AG08395 (cell line): ENCODE data around the gene EVC2.

Source experiments
- DNase-seq: peaks from one replicate; pipeline ENCODE4 v3.0.0; 2012; ENCODE audit warnings: mixed read lengths, low spot score

EVC2 gene, protein sequence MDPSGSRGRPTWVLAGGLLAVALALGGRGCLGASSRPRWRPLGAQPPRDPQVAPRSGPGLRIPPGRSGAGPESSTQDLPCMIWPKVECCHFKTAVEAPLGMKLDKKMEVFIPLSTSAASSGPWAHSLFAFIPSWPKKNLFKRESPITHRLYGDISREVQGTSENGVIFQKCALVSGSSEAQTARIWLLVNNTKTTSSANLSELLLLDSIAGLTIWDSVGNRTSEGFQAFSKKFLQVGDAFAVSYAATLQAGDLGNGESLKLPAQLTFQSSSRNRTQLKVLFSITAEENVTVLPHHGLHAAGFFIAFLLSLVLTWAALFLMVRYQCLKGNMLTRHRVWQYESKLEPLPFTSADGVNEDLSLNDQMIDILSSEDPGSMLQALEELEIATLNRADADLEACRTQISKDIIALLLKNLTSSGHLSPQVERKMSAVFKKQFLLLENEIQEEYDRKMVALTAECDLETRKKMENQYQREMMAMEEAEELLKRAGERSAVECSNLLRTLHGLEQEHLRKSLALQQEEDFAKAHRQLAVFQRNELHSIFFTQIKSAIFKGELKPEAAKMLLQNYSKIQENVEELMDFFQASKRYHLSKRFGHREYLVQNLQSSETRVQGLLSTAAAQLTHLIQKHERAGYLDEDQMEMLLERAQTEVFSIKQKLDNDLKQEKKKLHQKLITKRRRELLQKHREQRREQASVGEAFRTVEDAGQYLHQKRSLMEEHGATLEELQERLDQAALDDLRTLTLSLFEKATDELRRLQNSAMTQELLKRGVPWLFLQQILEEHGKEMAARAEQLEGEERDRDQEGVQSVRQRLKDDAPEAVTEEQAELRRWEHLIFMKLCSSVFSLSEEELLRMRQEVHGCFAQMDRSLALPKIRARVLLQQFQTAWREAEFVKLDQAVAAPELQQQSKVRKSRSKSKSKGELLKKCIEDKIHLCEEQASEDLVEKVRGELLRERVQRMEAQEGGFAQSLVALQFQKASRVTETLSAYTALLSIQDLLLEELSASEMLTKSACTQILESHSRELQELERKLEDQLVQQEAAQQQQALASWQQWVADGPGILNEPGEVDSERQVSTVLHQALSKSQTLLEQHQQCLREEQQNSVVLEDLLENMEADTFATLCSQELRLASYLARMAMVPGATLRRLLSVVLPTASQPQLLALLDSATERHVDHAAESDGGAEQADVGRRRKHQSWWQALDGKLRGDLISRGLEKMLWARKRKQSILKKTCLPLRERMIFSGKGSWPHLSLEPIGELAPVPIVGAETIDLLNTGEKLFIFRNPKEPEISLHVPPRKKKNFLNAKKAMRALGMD

DNA sequence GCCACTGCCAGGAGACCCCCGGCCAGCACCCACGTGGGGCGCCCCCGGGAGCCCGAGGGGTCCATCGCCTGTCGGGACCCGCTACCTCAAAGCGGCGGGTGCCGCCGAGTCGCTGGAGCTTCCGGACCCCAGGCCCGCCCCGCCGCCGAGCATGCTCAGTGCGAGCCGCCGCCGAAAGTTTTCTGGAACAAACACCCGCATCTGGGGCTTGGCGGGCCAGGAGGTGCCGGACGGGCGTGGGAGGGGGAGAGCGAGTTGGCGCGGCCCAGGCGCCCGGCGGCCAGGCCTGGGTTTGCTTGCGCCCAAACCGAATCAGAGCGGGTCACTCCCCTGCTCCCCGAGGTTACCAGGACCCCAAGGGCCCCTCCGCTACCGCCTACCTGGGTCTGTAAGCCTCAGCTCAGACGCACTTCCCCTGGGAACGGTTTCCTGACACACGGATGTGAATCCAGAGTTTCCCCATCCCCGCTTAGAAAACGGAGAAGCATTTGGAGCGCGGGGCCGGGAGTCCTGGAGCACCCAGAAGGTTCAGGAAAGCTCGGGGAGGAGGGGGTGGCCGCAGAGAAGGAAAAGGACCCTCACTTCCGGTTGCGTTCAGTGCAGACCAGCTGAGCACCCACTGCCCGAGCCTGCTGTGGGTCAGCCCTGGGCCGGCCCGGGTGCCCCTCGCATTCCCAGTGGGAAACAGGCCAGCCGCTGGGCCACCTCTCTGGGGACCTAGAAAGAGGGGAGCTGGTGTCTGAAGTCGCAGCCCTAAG lies at the start of gene EVC2:
TSS of gene EVC2 (minus strand) at position 111 of the 758 bp plus-strand sequence. CDS start at position 65, 46 bp downstream.
- peak; percentile 78 for DNase-seq

DNA sequence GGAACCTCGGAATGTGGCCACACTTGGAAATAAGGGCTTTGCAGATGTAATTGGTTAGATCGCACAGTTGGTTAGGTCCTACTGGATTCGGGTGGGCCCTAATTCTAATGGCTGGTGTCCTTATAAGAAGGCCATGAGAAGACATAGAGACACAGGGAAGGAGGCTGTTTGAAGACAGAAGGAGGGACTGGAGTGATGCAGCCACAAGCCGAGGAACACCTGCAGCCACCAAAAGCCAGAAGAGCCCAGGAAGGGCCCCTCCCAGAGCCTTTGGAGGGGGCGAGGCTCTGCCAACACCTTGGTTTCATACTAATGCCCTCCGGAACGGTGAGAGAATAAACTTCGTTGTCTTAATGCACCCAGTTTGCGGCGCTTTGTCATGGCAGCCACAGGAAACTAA lies 49.6 kb upstream of the EVC2 start:
- no peak for DNase-seq

DNA sequence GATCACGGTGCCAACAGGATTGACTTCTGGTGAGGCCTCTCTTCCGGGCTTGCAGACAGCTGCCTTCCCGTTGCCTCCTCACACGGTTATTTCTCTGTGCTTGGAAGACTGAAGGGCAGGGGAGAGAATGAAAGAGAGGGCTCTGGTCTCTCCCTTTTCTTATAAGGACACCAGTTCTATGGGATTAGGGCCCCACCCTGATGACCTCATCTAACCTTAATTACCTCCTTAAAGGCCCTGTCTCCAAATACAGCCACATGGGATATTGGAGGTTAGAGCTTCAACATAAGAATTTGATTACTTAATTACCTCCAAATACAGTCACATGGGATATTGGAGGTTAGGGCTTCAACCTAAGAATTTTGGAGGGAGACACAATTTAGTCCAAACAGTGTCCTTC lies 49.2 kb upstream of the EVC2 start:
- no peak for DNase-seq

DNA sequence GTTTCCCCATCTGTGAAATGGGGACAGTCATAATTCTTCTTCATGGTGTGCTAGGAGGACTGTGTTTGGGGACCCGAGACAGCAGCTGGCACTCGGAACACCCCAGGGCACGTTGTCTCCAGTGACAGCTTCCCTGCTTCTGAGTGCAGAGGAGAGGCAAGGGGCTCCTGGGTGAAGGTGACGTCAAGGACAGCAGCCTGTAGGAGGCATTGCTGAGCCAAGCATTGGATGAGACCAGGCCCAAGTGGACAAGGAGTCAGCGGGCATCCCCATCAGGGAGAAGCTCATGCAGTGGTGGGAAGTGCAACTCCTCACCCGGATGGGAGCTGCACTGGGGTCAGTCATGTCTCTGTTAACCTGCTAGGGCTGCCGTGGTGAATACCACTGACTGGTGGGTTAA lies 48.7 kb upstream of the EVC2 start:
- no peak for DNase-seq

DNA sequence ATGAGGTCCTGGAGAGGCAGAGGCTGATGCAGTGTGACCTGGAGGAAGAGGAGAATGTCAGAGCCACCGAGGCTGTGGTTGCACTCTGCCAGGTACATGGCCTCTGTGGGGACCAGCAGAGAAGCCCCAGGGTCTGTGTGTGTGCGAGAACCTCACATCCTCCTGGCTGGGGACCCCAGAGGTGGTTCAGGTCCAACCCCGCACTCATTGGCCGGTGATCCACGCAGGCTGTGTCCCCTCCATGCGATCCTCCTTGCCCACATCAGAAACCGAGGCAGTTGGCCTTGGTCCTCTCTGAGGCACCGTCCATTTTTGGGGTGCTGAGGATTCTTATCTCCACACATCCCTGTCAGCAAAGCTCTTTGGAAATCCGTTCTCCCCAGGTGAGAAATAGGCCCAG lies 47.9 kb upstream of the EVC2 start:
- DNase-seq = no peak

DNA sequence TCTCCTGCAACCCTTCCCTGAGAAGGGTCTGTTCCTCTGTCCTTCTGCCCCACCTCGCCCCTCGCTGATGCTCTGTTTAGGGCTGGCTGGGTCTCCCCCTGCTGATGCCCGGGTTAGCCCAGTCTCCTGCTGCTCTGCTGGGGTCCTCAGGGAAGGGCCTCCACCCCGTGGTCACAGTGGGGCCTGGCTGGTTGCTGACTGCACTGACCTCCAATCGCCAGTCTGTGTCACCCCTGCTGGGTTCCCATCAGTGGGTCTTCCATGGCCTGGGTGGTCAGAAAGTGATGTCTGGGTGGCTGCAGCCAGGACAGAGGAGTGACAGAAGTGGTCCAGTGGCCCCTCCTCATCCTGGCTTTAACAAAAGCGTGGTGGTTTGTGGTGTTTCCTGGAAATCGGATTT lies 47.3 kb upstream of the EVC2 start:
- DNase-seq = no peak

DNA sequence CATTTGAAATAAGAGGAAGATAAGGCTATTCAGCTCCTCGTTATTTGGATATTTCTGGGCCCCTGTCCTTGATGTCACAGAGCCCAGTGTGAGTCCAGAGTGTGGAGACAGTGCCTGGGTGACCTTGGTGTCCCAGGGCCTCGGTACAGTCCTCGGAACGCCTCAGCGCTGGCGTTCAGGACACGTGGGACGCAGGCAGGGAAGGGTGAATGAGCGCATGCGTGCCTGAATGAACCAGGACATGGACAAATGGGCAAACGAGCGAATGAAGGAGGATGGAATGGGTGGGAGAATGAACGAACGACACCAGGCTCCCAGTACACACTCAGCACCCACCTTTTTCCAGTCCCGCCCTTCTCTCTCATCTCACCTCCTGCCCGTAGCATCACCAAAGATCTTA lies 46.8 kb upstream of the EVC2 start:
- DNase-seq = no peak

DNA sequence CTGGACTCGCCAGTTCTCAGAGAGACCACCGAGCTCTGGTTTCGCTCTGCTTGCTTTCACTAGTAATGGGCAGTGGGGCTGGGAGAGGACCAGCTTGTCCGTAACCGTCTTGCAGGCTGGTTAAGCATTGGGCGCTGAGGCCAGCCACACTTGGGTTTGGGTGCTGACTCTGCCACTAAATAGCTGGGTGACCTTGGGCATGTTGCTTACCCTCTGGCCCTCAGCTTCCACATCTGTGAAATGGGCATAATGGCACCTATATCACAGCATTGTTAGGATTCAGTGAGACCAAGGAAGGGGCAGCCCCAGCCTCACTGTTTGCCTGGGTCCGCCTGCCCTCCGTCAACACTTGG lies 46.1 kb upstream of the EVC2 start:
- DNase-seq = no peak

DNA sequence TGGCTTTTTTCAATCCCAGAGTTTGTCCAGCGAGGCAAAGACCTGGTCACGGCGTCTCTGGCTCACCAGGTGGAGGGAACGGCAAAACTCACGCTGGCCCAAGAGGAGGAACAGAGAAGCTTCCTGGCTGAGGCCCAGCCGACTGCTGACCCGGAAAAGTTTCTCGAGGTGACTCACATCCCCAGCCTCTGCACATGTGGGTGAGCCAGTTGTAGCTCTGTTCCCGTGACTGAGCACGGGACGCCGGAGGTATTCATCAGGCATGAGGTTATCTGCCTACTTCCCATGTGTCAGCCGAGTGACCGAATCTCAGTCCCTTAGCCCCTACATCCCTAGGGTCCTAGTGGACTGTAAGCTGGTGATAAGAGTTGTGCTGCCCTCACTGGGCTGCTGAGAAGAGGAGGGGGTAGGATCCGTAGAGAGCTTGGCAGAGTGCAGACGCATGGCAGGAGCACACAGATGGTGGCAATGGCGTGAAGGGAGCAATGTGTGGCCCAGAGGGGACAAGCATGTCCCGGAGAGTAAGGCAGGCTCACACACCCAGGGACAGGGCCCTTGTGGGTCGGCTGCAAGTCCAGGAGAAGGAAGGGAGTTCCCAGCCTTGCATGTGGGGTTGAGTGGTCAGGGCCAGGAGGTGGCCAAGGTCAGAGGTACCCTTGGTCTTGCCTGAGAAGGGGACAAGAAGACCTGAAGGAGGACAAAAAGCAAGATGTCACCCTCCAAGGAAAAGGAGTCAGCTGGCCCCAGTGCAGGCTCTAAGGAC lies 45.6 kb upstream of the EVC2 start:
- DNase-seq = peak; percentile 70

DNA sequence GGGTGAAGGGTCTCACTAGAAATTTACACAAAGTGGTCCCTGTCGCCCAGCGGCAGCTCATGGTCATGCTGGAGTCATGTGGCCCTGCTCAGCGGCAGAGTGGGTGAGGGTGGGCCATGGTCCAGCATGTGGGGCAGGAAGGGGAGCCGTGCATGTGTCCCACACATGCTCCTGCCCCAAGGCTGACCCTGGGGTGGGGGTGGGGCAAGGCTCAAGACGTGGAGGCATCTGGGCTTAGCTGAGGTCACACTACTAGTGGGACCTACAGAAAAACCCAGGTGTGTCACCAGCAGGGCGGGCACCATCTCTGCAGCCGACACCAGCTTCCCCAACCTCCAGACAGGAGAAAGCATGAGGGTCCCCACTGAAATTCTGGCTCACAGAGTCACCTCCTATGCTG lies 45.0 kb upstream of the EVC2 start:
- DNase-seq = no peak

DNA sequence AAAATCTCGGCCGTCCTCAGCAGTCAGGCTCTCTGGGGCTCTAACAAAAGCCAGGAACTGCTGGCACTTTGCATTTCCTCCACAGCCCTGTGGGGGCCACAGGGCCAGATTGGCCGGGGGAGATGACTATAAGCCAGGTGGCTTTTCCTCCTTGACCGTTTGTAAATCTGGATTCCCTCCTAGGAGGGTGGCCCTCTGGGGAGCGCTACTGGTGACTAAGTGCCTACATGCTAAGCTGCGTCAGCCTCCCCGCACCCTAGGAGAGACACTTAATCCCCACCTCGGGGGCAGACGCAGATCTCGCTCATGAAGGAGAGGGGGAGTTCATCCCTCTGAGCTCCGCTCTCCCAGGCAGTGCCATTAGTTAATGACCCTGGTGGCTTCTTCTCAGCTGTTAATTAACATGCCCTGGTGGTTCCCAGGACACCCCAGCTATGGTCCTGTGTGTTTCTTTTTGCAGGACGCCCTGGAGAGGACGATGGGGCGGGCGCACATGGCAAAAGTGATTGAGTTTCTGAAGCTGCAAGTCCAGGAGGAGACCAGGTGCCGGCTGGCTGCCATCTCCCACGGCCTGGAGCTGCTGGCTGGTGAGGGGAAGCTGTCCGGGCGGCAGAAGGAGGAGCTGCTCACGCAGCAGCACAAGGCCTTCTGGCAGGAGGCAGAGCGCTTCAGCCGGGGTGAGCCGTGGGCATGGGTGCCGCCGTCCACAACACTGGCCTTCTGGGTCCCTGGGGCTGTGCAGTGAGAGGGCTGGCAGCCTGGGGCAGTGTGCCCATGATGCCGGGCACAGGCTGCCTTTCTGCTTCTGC lies 44.2 kb upstream of the EVC2 start:
- DNase-seq = peak; percentile 21

DNA sequence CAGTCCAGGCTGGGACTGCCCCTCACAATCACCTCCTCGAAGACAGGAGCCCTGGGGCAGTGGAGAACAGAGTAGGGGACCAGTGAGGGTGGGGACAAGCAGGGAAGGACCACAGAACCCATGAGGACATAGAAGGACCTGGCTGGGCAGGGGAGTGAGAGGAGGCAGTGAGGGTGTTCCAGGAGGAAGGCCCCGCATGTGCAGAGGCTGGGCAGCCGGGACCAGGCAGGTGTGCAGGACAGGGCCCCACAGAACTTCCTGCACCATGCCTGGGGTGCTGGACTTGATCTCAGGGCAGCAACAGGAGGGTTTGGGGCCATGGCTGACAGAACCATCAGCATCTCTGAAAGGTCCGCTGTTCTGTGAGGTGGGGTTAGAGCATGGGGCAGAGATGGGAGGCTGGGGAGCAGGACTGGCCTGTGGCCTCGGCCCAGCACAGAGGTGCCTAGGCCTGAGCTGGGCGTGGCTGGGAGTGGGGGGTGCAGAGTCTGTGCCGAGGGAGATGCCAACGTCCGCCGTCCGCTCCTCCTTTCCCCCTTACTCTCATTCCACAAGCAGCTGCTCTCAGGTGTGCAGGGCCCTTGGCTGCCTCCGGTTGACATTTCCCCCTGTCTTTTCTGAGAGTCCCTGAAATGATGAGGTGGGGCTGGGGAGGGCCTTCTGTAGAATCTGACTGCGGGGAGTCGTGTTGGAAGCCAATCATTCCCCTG lies 43.5 kb upstream of the EVC2 start:
- DNase-seq = no peak

DNA sequence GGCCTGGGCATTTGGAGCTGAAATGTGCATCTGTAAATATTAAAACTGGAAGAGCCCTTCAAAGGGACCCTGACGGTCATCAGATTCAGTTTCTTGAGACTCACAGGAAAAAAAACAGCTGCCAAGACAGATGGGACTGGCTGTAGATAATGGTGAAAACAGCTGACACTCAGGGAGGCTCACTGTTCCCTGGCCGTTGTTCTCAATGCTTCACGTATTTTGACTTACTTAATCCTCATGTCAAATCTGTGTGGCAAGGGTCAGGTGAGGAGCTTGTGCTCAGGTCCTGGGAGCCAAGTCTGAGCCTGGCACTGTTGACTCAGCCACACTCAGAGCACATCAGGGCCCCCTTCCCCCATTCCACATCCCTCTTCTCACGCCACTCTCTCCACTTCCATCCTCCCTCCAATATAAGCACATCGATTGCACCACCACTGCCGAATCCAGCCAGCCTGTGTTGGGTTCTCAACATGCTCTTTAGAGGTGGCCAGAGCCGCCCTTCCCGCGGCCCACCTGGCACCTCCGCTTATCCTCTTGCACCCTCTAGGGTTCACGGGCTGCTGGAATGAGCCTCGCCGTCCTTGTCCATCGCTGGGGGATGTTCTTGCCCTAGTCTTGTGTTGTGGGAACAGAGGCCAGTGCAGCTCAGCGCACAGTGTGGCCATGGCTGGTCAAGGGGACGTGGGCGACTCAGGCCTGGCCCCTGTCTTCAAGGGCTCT lies 42.7 kb upstream of the EVC2 start:
- DNase-seq = peak; percentile 81

DNA sequence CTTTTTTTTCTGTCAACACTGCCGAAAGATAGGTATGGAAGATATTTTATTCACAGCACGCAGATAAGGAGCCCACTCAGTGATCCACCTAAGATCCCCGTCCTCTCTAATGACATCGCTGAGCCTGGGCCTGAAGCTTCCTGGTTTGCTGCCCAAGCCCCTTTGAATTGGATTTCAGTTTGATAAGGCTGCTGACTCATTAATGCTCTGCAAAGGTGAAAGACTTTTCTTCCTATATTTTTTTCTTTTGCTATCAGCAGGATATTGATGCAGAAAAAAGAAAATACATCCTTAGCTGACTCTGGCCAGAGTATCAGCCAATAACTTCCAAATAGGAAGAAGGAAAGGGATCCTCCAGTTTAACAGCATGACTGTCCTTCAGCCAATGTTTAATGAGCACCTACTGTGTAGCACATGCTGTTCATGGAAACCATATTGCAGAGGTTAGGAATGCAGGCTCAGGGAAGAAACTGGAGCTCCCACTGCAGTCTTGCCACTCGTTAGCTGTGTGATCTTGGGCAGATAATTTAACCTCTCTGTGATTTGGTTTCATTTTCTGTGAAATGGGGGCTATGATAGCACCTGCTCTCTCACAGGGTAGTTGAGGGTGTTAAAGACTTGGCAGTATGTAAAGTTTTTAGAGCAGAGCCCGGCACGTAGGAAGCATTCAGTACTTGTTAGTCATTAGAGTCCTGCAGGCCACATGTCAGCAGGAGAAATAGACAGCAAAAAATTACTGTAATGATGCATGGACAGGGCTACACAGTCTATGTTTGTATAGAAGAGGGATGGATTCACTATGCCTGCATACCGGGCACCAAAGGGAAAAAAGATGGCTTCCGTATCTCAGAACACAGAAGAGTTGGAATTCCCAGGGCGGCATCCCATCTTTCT lies 41.9 kb upstream of the EVC2 start:
- peak; percentile 67 for DNase-seq

DNA sequence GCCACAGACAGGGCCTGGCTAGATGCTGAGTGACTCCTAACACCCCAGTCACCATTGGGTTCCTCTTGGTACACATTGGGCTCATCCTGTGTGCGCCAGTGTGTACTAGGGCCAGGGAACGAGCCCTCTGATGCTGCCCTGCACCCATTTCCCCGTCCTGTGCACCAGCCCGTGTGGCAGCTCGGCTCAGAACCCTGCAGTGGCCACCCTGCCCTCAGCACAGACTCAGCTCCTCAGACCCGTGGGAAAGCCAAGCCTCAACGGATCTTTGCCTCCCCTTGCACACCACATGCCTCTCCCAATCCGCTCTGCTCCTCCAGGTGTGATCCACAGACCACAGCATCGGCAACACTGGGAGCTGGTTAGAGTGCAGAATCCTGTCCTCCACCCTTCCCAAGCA lies 41.2 kb upstream of the EVC2 start:
- no peak for DNase-seq

DNA sequence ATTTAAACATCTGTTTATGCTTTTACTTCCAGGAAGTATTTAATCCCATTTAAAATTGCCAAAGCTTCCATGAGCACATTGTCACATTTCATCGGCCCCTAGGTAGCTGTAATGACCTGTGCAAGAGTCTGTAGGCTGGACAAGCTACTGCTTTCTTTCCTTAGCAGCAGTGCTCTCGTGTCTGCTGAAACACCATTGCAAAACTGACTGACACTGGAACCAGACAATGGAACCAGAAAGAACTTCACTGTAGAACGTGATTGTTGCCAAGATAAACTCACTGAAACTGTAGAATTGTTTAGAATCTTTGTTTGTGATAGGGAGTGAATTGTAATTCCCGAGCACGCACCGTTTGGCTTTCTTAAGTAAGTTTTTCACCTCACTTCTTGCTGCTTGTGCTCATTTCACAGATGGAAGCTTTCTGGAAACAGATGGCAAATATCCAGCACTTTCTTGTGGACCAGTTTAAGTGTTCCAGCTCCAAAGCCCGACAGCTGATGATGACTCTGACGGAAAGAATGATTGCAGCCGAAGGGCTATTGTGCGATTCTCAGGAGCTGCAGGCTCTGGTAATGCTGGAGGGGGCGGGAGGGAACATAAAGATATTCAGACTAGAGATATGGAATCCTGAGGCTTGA lies 39.5 kb upstream of the EVC2 start:
- peak; percentile 75 for DNase-seq
